HL-60 (cell line): ENCODE measurements around the gene LPAR2.

Source experiments
- DNase-seq, 2 experiments: peaks; one replicate each; pipeline ENCODE4 v3.0.0-alpha.2; 2010 to 2020; ENCODE audit warnings: low read depth in 1 of 2, low spot score in 1 of 2
- H3K27ac ChIP-seq: fragments of 250-450 bp; sonication (Bioruptor Pico); replicated peaks from 2 replicates; pipeline ENCODE4 v1.5.1; 2020; ENCODE audit warnings: mild to moderate bottlenecking, moderate library complexity
- H3K27me3 ChIP-seq: fragments of 250-450 bp; sonication (Bioruptor Pico); 2 replicates; pipeline ENCODE4 v1.5.1; 2021; ENCODE audit warnings: mild to moderate bottlenecking, moderate library complexity; ENCODE audit not compliant: insufficient read depth, poor library complexity, severe bottlenecking
- H3K4me3 ChIP-seq: replicated peaks from 2 replicates; pipeline ENCODE4 v1.5.1; 2011; ENCODE audit warnings: mild to moderate bottlenecking, control low read depth, low read length; ENCODE audit not compliant: insufficient read depth
- CTCF ChIP-seq: IDR thresholded peaks from one replicate; pipeline ENCODE4 v1.5.1; 2011; ENCODE audit warnings: low read length, control low read depth, inconsistent platforms; ENCODE audit not compliant: insufficient read depth
- GABPA ChIP-seq: IDR thresholded peaks from 2 replicates; pipeline ENCODE4 v1.6.1; 2012; ENCODE audit warnings: low read depth
- POLR2AphosphoS5 ChIP-seq: IDR thresholded peaks from 2 replicates; pipeline ENCODE4 v1.6.1; 2012; ENCODE audit warnings: low read depth
- REST ChIP-seq: IDR thresholded peaks from 2 replicates; pipeline ENCODE4 v1.6.1; 2012; ENCODE audit warnings: low read depth; ENCODE audit not compliant: insufficient replicate concordance
- SPI1 ChIP-seq: IDR thresholded peaks from 2 replicates; pipeline ENCODE4 v1.6.1; 2012; ENCODE audit warnings: low read depth, mild to moderate bottlenecking, borderline replicate concordance

LPAR2 gene

GRCh38 chr19:19635313-19635702 is 7.3 kb upstream of the LPAR2 start:
- H3K27ac ChIP-seq = no peak overlapping the region
- H3K27me3 ChIP-seq = no peaks in the 10 kb centered on the region
- DNase-seq = no peak
- no peak overlapping the region for H3K4me3 ChIP-seq
- no peak for TF ChIP-seq REST
- no peak for TF ChIP-seq SPI1
- no peak for TF ChIP-seq POLR2AphosphoS5
- TF ChIP-seq GABPA = no peak
- TF ChIP-seq CTCF = no peak

GRCh38 chr19:19634516-19635312 is 6.7 kb upstream of the LPAR2 start:
- no peaks in the 10 kb centered on the region for H3K27me3 ChIP-seq
- no peak overlapping the region for H3K4me3 ChIP-seq
- H3K27ac ChIP-seq = no peak overlapping the region
- DNase-seq = no peak
- TF ChIP-seq GABPA (no peak), POLR2AphosphoS5 (no peak), CTCF (no peak), SPI1 (no peak), REST (no peak)

- Histone ChIP-seq H3K4me3 (no peak overlapping the region), H3K27me3 (no peaks in the 10 kb centered on the region), H3K27ac (no peak overlapping the region)
- DNase-seq = no peak
- TF ChIP-seq CTCF = no peak
- TF ChIP-seq SPI1 = no peak
- no peak for TF ChIP-seq REST
These were observed 5.9 kb upstream of the LPAR2 start for GRCh38 chr19:19633711-19634515.
